GM23338 (cell line): ENCODE results near the gene SMAD3. TPM values are rescaled to one million over a fixed set of nuclear protein-coding genes. Genes with fewer than 3 reads are reported as not detected.

Experiments
- ATAC-seq: fragments of 200-7000 bp; cut with Tn5 transposase; 3 replicates; pipeline ENCODE4 v1.9.1; 2020
- DNase-seq: peaks from one replicate; pipeline ENCODE4 v3.0.0-alpha.2; 2015; ENCODE audit warnings: low spot score
- H2AFZ ChIP-seq: fragments of 200-600 bp; sonication (generic); 2 replicates; pipeline ENCODE4 v1.8.0; 2016; ENCODE audit warnings: antibody characterized with exemption, mild to moderate bottlenecking, moderate library complexity
- H3F3A ChIP-seq: fragments of 200-600 bp; sonication (generic); replicated peaks from 2 replicates; pipeline ENCODE4 v1.8.0; 2017; ENCODE audit warnings: antibody characterized with exemption, mixed run types, low read depth
- H3K27ac ChIP-seq: fragments of 200-600 bp; sonication (generic); 2 replicates; pipeline ENCODE4 v1.6.1; 2016; ENCODE audit warnings: low read depth
- H3K27me3 ChIP-seq: fragments of 200-600 bp; sonication (generic); 2 replicates; pipeline ENCODE4 v1.8.0; 2016; ENCODE audit warnings: mild to moderate bottlenecking, mixed run types, moderate library complexity; ENCODE audit not compliant: insufficient read depth
- H3K36me3 ChIP-seq: fragments of 200-600 bp; sonication (generic); 2 replicates; pipeline ENCODE4 v1.8.0; 2016; ENCODE audit warnings: mild to moderate bottlenecking; ENCODE audit not compliant: insufficient read depth
- H3K4me1 ChIP-seq: fragments of 200-600 bp; sonication (generic); 2 replicates; pipeline ENCODE4 v1.8.0; 2016; ENCODE audit warnings: mild to moderate bottlenecking, moderate library complexity; ENCODE audit not compliant: insufficient read depth
- H3K4me2 ChIP-seq: fragments of 200-600 bp; sonication (generic); 2 replicates; pipeline ENCODE4 v1.7.1; 2017; ENCODE audit warnings: mixed run types
- H3K4me3 ChIP-seq: fragments of 200-600 bp; sonication (generic); 2 replicates; pipeline ENCODE4 v1.6.1; 2016; ENCODE audit warnings: mixed run types
- H3K79me2 ChIP-seq: fragments of 200-600 bp; sonication (generic); replicated peaks from 2 replicates; pipeline ENCODE4 v1.8.0; 2017; ENCODE audit warnings: mild to moderate bottlenecking; ENCODE audit not compliant: insufficient read depth
- H3K9me2 ChIP-seq: fragments of 200-600 bp; sonication (generic); 2 replicates; pipeline ENCODE4 v1.8.0; 2017; ENCODE audit not compliant: insufficient read depth
- H4K20me1 ChIP-seq: fragments of 200-600 bp; sonication (generic); replicated peaks from 2 replicates; pipeline ENCODE4 v1.8.0; 2017; ENCODE audit warnings: mild to moderate bottlenecking; ENCODE audit not compliant: insufficient read depth
- H3K27ac Mint-ChIP-seq: 2 replicates; pipeline ENCODE4 v1.8.0; 2020; ENCODE audit warnings: inconsistent platforms, mild to moderate bottlenecking, moderate library complexity, mixed read lengths
- H3K27me3 Mint-ChIP-seq: 3 replicates; pipeline ENCODE4 v1.8.0; 2022; ENCODE audit warnings: low read depth, mild to moderate bottlenecking, moderate library complexity, mixed read lengths, inconsistent platforms; ENCODE audit not compliant: insufficient read depth, poor library complexity
- H3K36me3 Mint-ChIP-seq: 3 replicates; pipeline ENCODE4 v1.8.0; 2021; ENCODE audit warnings: low read depth, mild to moderate bottlenecking, inconsistent platforms, moderate library complexity, mixed read lengths
- H3K4me1 Mint-ChIP-seq: 3 replicates; pipeline ENCODE4 v1.8.0; 2020; ENCODE audit warnings: mild to moderate bottlenecking, inconsistent platforms, mixed read lengths
- H3K4me3 Mint-ChIP-seq: 3 replicates; pipeline ENCODE4 v1.8.0; 2021; ENCODE audit warnings: moderate library complexity, mild to moderate bottlenecking, inconsistent platforms, mixed read lengths
- H3K9me3 Mint-ChIP-seq: 3 replicates; pipeline ENCODE4 v1.8.0; 2020; ENCODE audit warnings: moderate library complexity, mild to moderate bottlenecking, inconsistent platforms, mixed read lengths
- CREB1 ChIP-seq: fragments of 250-450 bp; sonication (Bioruptor Pico); IDR thresholded peaks from 2 replicates; pipeline ENCODE4 v1.5.0; 2020; ENCODE audit warnings: low read depth, mild to moderate bottlenecking, moderate library complexity
- CTCF ChIP-seq, 2 experiments: fragments of 200-600 bp in 1 of 2; sonication (generic) in 1 of 2; conservative IDR thresholded peaks; 2 replicates each; pipeline versions ENCODE4 v1.5.1 to v1.6.1; 2016 to 2017; ENCODE audit warnings: antibody characterized with exemption in 2 of 2, low read depth in 2 of 2, mild to moderate bottlenecking in 2 of 2, moderate library complexity in 1 of 2
- ETS1 ChIP-seq: IDR thresholded peaks from 2 replicates; pipeline ENCODE4 v1.6.1; 2016; ENCODE audit warnings: antibody characterized with exemption
- EZH2 ChIP-seq: fragments of 200-600 bp; sonication (generic); IDR thresholded peaks from one replicate; pipeline ENCODE4 v1.8.0; 2017; ENCODE audit warnings: antibody characterized with exemption, mild to moderate bottlenecking, low read depth; ENCODE audit not compliant: unreplicated experiment
- EZH2phosphoT487 ChIP-seq: fragments of 200-600 bp; sonication (generic); IDR thresholded peaks from one replicate; pipeline ENCODE4 v1.8.1; 2018; ENCODE audit warnings: antibody characterized with exemption; ENCODE audit not compliant: unreplicated experiment
- JUNB ChIP-seq: IDR thresholded peaks from one replicate; pipeline ENCODE4 v1.6.1; 2016; ENCODE audit warnings: antibody characterized with exemption; ENCODE audit not compliant: unreplicated experiment
- NANOG ChIP-seq: IDR thresholded peaks from 2 replicates; pipeline ENCODE4 v1.6.1; 2016; ENCODE audit warnings: antibody characterized with exemption, borderline replicate concordance
- POLR2AphosphoS5 ChIP-seq: IDR thresholded peaks from 2 replicates; pipeline ENCODE4 v1.6.1; 2016; ENCODE audit warnings: antibody characterized with exemption, low read depth
- REST ChIP-seq: IDR thresholded peaks from one replicate; pipeline ENCODE4 v1.6.1; 2018; ENCODE audit warnings: antibody characterized with exemption; ENCODE audit not compliant: unreplicated experiment
- STAT1 ChIP-seq: IDR thresholded peaks from one replicate; pipeline ENCODE4 v1.6.1; 2016; ENCODE audit warnings: antibody characterized with exemption; ENCODE audit not compliant: unreplicated experiment
- ZNF114 ChIP-seq: fragments of 250-450 bp; sonication (Bioruptor Pico); IDR thresholded peaks from 2 replicates; pipeline ENCODE4 v1.5.0; 2020; ENCODE audit warnings: mild to moderate bottlenecking, moderate library complexity
- ZNF331 ChIP-seq: fragments of 250-450 bp; sonication (Bioruptor Pico); IDR thresholded peaks from 2 replicates; pipeline ENCODE4 v1.5.0; 2020; ENCODE audit warnings: low read depth, mild to moderate bottlenecking, moderate library complexity
- polyA plus RNA-seq: library from polyadenylated mRNA; unstranded; fragments of >200 nt; fragmentation: Nextera tagmentation; extraction: Ambion mirVana; gene quantifications from 2 replicates; pipeline ENCODE4 v1.2.1, GENCODE V29; 2016
- total RNA-seq: library from RNA; depleted of rRNA; stranded (reverse); fragments of >200 nt; shearing (Covaris generic); gene quantifications from 2 replicates; pipeline ENCODE4 v1.2.3, GENCODE V29; 2014

SMAD3 gene
- total and polyA plus RNA-seq, 2 experiments from 2014 or later = 4.9 to 11.6 TPM

DNA sequence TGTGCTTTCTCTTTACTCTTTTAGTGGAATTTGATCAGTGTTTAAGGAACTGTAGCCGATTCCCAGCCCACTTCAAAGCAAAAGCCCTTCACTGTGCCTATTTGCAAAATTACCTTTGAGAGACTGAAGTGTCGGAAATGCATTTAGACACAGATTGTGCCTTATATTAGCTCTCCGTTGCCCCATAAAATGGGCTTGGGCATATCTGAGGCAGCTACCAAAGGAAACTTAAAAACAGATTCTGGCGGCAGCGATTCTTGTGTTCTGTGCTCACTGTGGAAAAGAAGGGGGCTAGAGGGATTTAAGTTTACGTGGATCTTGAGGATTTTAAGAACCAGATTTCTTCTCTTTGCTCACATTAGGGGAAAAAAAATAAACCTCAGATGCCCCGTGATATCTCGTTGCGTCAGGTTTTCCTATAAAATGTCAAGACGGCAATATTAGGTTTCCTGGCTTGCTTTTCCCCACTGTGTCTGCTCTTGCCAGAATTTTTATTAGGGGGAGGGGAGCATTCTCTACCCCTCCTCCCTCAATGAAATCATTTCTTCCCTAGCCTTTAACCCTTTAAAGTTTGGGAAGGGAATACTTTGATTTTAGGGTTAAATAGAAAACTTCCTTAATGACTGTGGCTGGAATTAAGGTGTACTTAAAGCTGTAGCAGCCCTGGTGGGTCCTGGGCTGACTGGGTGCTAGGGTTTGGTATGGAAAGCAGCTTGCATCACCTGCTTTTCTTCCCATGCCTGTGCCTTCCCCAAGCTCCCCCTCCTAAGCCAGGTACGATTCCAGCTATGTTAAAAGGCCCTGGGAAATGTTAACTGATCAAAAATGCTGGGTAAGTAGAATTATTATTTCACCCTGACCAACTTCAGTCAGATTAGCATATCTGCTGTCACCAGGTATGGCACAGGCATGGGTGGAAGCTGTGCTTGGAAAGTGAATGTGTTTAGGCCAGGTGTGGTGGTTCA, 73.8 kb downstream of the SMAD3 start (continued):
- no peak for TF ChIP-seq REST
- TF ChIP-seq EZH2 = no peak
- TF ChIP-seq CREB1 (CRISPR knock-in tag) = no peak

GRCh38 chr15:67140078-67140833, 74.9 kb downstream of the SMAD3 start:
- Histone ChIP-seq H4K20me1 (no peaks in the 10 kb centered on the region), H3K27ac (no peak overlapping the region), H3K9me2 (no peaks in the 10 kb centered on the region; the same call in 1 of the 2 replicates), H3F3A (0 out of 2 replicates have a peak, but pooled peaks cover 2% of the 10 kb centered on the region), H3K27me3 (no peaks in the 10 kb centered on the region), H3K4me1 (peaks cover 51% of the 10 kb centered on the region), H3K79me2 (peaks cover 31% of the 10 kb centered on the region), H2AFZ (no peak overlapping the region), H3K4me2 (no peak overlapping the region), H3K36me3 (no peaks in the 10 kb centered on the region), H3K4me3 (no peak overlapping the region)
- Mint-ChIP-seq H3K27ac (no peak overlapping the region), H3K4me3 (no peak overlapping the region), H3K9me3 (no peaks in the 10 kb centered on the region), H3K27me3 (peaks cover 6% of the 10 kb centered on the region), H3K36me3 (no peaks in the 10 kb centered on the region), H3K4me1 (peaks cover 76% of the 10 kb centered on the region)
- ATAC-seq (no peak), DNase-seq (no peak)
- TF ChIP-seq REST = no peak
- TF ChIP-seq STAT1 = no peak
- no peak for TF ChIP-seq CREB1 (CRISPR knock-in tag)
- TF ChIP-seq ZNF331 (CRISPR knock-in tag) = no peak
- no peak for TF ChIP-seq ETS1
- TF ChIP-seq EZH2 = no peak
- no peak for TF ChIP-seq CTCF (conservative IDR thresholded peaks at IDR 0.05; ENCODE audit: low read depth in 2 of 2)
- TF ChIP-seq EZH2phosphoT487 = no peak
- no peak for TF ChIP-seq POLR2AphosphoS5
- TF ChIP-seq JUNB = no peak
- no peak for TF ChIP-seq ZNF114 (CRISPR knock-in tag)
- no peak for TF ChIP-seq NANOG
